GM12872 (cell line): ENCODE measurements around the gene MSI2.

ENCODE experiments used
- TF ChIP-seq, protein P1 (sequence below): IDR thresholded peaks from 3 replicates; pipeline ENCODE4 v1.5.1; 2011; ENCODE audit warnings: low read depth, mild to moderate bottlenecking, low read length, moderate library complexity; ENCODE audit not compliant: insufficient read depth

Gene MSI2

DNA sequence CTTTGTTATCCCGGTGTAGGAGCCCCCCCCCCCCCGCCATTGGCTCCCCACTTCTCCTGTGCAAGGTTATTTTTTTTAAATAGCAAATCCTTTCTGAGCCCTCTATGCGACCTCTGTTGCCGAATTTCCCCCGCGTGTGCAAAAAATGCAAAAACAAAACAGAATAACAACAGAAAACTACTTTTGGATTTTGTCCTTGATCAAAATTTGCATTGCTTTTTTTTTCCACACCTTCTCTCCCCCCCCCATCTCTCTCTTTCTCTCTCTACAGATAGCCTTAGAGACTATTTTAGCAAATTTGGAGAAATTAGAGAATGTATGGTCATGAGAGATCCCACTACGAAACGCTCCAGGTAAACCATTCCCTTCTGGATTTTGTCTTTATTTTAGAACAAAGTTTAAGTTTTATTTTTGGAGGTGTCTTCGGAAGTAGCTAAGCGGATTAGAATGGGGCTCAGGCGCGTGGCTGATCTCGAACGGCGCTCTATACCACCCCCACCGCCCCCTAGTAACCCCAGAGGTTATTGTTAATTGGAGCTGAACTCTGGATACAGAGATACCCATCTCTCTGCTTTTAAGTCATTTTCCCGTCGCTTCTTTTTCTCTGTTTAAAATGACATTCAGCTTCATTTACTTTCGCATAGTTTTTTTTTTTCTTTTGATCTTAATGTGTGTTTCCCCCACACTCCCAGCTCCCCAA lies 1.0 kb downstream of the MSI2 start:
- TF ChIP-seq, protein P1, sequence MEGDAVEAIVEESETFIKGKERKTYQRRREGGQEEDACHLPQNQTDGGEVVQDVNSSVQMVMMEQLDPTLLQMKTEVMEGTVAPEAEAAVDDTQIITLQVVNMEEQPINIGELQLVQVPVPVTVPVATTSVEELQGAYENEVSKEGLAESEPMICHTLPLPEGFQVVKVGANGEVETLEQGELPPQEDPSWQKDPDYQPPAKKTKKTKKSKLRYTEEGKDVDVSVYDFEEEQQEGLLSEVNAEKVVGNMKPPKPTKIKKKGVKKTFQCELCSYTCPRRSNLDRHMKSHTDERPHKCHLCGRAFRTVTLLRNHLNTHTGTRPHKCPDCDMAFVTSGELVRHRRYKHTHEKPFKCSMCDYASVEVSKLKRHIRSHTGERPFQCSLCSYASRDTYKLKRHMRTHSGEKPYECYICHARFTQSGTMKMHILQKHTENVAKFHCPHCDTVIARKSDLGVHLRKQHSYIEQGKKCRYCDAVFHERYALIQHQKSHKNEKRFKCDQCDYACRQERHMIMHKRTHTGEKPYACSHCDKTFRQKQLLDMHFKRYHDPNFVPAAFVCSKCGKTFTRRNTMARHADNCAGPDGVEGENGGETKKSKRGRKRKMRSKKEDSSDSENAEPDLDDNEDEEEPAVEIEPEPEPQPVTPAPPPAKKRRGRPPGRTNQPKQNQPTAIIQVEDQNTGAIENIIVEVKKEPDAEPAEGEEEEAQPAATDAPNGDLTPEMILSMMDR, result no peak

DNA sequence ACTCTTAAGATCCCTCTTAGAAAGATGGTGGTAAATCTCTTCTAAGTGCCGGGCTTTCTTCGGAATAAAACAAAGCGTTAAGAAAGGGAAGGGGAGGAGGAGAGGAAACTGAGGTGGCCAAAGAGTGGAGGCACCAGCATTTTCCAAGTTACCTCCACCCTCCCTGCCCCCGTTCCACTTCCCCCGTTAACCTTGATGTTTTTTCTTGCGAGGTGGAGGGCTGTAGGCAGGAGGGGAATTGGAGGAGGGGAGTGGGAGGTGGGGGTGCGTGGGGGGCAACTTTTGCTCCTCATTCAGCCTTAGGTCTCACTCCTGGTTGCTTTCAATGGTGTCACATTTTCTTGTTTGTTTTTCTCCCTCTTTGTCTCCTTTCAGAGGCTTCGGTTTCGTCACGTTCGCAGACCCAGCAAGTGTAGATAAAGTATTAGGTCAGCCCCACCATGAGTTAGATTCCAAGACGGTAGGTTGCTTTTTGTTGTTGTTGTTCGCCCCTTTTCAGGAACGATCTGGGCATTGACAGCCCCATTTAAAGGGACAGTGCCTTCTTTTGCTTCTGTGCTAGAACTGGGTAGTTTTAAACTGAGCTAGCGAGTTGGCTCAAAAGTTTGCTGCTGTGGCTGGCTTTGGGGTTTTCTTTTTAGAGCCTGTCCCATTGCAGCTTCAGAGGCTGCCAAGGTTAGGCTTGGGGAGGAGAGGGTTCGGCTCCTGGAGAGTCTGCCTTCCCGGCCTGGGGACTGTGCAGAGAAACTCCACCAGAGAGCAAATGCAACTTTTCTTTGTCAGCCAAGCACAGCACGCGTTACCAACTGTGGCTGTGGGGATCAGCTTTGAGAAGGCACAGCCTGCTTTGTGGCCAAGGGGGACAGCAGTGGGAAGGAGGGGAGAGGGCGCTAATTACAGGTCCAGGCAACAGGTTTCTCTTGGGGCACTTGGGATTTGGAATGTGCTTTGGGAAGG lies 1.9 kb downstream of the MSI2 start:
- TF ChIP-seq, protein P1, result no peak

DNA sequence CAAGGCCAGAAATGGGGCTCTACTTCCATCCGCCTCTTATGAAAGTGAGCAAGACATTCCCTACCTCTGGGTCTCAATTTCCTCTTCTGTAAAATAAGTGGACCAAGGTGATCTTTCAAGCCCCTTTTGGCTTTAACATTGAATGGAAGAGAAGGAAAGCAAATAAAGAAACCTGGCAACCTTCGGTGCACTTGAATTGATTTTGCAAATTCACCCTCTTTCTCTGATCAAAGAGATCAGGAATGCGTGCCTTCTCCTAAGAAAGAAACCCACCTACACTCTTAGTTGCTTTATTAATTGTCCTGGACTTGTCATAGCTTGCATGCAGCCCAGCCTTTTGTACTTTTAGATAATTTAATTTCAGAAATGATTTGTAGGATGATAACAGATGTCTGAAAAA lies 3.0 kb downstream of the MSI2 start:
- TF ChIP-seq, protein P1, result no peak

DNA sequence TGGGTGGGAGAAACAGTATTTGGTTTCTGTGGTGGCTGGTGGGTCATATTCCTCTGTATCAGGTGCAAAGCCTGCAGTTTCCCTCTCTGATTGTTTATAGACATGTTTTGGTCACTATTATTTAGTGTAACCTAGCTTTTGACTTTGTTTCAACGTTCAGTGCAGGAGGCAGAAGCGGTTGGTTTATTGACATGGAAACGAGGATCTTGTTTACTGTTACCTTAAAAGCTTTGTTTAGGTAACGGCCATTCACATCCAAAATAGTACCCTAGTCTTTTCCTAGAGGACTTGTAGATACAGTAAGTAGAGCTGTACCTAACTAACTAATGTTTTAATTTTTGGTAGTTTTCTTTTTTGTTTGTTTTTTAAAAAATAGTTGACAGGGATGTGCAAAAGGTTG lies 3.5 kb downstream of the MSI2 start:
- TF ChIP-seq, protein P1, result no peak

DNA sequence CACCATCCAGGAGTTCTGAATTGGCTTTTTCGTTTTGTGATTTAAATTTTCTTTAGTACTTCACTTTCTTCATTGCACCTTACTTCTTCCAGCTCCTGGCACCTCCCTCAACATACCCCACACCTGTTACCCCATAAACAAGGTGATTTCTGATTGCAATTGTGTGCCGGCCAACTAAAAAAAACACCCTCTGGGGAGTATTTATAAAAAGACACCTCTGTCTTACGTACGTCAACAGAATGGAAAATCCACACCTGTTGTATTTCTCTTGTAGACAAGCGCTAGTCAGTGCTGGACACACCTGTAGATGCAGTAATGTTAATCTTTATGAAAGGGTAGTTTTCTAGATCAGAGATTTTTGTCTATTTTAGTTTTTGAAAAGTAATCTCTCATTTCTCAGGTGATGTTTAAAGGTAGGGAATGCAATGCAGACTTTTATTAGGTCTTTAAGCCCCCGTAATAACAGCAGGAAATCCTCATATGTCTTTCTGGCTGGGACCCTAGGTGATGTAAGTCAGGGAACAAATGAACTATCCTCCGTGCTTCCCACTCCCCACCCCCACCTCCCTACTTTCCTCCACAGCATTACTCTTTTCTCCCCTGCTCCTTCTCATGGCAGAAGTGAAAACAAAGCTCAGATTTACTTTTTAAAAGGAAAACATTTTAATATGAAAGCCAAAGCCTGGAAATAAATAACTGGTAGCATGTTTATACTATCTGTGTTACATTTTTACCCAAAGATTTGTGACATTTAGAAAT lies 4.2 kb downstream of the MSI2 start:
- TF ChIP-seq, protein P1, result no peak

DNA sequence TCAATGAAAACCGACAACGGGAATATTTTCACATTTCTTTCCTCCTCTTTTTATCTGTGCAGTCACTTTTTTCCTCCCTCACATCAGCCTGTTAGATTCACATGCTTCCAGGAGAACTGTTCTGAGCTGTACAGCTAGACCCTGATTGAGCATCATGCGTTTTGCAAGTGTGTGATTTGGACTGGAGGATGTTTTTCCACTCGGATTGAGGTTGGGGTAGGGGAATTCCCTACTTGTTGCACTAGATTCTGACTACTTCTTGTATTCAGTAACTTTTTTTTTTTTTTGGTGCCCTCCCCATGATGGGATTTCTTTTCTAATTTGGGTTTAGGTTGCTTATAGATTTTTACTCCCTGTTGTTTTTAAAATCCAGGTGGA lies 4.8 kb downstream of the MSI2 start:
- TF ChIP-seq, protein P1, result no peak

DNA sequence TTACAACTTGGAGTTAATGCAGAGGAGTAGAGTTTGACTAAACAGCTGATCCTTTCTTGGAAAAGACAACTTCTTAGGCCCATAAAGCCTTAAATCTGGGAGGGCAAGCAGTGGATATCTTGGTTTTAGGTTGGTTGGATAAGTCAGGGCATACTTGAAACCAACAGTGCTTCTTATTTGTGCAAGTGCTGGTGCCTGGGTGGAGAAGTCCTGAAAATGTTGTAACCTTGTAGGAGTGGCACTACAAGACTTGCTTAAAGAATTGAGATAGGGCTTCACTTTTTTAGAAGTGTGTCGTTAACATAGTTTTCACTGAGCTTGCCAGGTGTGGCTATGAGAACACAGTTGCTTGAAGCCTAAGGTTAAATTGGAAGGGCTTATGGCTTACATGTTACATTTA lies 6.2 kb downstream of the MSI2 start:
- TF ChIP-seq, protein P1, result no peak
